Activated CD8-positive, alpha-beta memory T cell treated with anti-CD3 and anti-CD28 coated beads, Interleukin-2, amount 50 U/mL, for 48 hours (primary cell): ENCODE results near the gene CHFR.
"Not testable (repeated sequence)": the region's sequence is repeated elsewhere in the genome, so short reads cannot be mapped to it uniquely, and the experiment has no call there.

Experiments used
- DNase-seq: peaks from one replicate; pipeline ENCODE4 v3.0.0-alpha.2; 2020

The CHFR gene

GRCh38 chr12:132838410-132839080 is 48.9 kb downstream of the CHFR start:
- DNase-seq, result no peak

GRCh38 chr12:132837693-132838409 is 49.6 kb downstream of the CHFR start:
- no peak for DNase-seq

- no peak for DNase-seq
Measured at GRCh38 chr12:132836795-132837331, 50.5 kb downstream of the CHFR start.

GRCh38 chr12:132836230-132836629 is 51.2 kb downstream of the CHFR start:
- DNase-seq, result not testable (repeated sequence)

GRCh38 chr12:132835076-132836025 is 52.1 kb downstream of the CHFR start:
- no peak for DNase-seq

- no peak for DNase-seq
Measured at GRCh38 chr12:132834181-132834711, 53.2 kb downstream of the CHFR start.

GRCh38 chr12:132833341-132833740 is 54.1 kb downstream of the CHFR start:
- no peak for DNase-seq

- no peak for DNase-seq
Measured at GRCh38 chr12:132831771-132832170, 55.6 kb downstream of the CHFR start.

GRCh38 chr12:132828706-132829534 is 58.5 kb downstream of the CHFR start, which contains the start of gene GOLGA3:
Gene GOLGA3 (minus strand): TSS chr12:132828869. CDS start chr12:132822128, 6,741 bp downstream.
- peak; percentile 98 for DNase-seq

GRCh38 chr12:132827763-132828703 is 59.4 kb downstream of the CHFR start:
- DNase-seq, result peak; percentile 74

GRCh38 chr12:132825861-132826260 is 61.5 kb downstream of the CHFR start:
- DNase-seq, result no peak

GRCh38 chr12:132825089-132825488 is 62.3 kb downstream of the CHFR start:
- no peak for DNase-seq

- no peak for DNase-seq
Measured at GRCh38 chr12:132824053-132824452, 63.4 kb downstream of the CHFR start.

GRCh38 chr12:132818562-132818961 is 68.8 kb downstream of the CHFR start:
- DNase-seq, result no peak

- no peak for DNase-seq
Measured at GRCh38 chr12:132814232-132814631, 73.2 kb downstream of the CHFR start.

- DNase-seq, result no peak
Measured at GRCh38 chr12:132813443-132813842, 74.0 kb downstream of the CHFR start.

- DNase-seq, result no peak
Measured at GRCh38 chr12:132812631-132813305, 74.6 kb downstream of the CHFR start.

- DNase-seq, result not testable (repeated sequence)
Measured at GRCh38 chr12:132809391-132809790, 78.0 kb downstream of the CHFR start.

GRCh38 chr12:132807295-132808092 is 79.9 kb downstream of the CHFR start:
- no peak for DNase-seq
